WERI-Rb-1 (cell line): Measurements from ENCODE around the gene TCF3.

Experiments
- DNase-seq: peaks from one replicate; pipeline ENCODE4 v3.0.0-alpha.2; 2020
- H3K27ac ChIP-seq: fragments of 250-450 bp; sonication (Bioruptor Pico); 2 replicates; pipeline ENCODE4 v1.5.1; 2020; ENCODE audit warnings: mild to moderate bottlenecking, moderate library complexity
- H3K27me3 ChIP-seq: fragments of 250-450 bp; sonication (Bioruptor Pico); 2 replicates; pipeline ENCODE4 v1.5.1; 2021; ENCODE audit warnings: mild to moderate bottlenecking, low read depth, moderate library complexity; ENCODE audit not compliant: insufficient read depth, severe bottlenecking
- H3K36me3 ChIP-seq: fragments of 250-450 bp; sonication (Bioruptor Pico); 2 replicates; pipeline ENCODE4 v1.5.1; 2020; ENCODE audit warnings: mild to moderate bottlenecking, moderate library complexity
- H3K4me3 ChIP-seq: 2 replicates; pipeline ENCODE4 v1.5.1; 2011; ENCODE audit warnings: low read depth, mild to moderate bottlenecking, control low read depth, low read length
- H3K9me3 ChIP-seq: fragments of 250-450 bp; sonication (Bioruptor Pico); 2 replicates; pipeline ENCODE4 v1.5.1; 2021; ENCODE audit warnings: mild to moderate bottlenecking, moderate library complexity; ENCODE audit not compliant: severe bottlenecking
- TF ChIP-seq, protein P1 (sequence below): IDR thresholded peaks from 2 replicates; pipeline ENCODE4 v1.5.1; 2011; ENCODE audit warnings: low read depth, mild to moderate bottlenecking, control low read depth, inconsistent platforms, low read length

The TCF3 gene

GRCh38 chr19:1655131-1655981 lies 2.9 kb upstream of the TCF3 start:
- TF ChIP-seq, protein P1, sequence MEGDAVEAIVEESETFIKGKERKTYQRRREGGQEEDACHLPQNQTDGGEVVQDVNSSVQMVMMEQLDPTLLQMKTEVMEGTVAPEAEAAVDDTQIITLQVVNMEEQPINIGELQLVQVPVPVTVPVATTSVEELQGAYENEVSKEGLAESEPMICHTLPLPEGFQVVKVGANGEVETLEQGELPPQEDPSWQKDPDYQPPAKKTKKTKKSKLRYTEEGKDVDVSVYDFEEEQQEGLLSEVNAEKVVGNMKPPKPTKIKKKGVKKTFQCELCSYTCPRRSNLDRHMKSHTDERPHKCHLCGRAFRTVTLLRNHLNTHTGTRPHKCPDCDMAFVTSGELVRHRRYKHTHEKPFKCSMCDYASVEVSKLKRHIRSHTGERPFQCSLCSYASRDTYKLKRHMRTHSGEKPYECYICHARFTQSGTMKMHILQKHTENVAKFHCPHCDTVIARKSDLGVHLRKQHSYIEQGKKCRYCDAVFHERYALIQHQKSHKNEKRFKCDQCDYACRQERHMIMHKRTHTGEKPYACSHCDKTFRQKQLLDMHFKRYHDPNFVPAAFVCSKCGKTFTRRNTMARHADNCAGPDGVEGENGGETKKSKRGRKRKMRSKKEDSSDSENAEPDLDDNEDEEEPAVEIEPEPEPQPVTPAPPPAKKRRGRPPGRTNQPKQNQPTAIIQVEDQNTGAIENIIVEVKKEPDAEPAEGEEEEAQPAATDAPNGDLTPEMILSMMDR: no peak
- H3K9me3 ChIP-seq: no peaks in the 10 kb centered on the region
- H3K4me3 ChIP-seq: no peak overlapping the region
- H3K27me3 ChIP-seq: no peaks in the 10 kb centered on the region
- H3K36me3 ChIP-seq: peaks cover under 1% of the 10 kb centered on the region
- no peak for DNase-seq
- no peak overlapping the region for H3K27ac ChIP-seq

DNA sequence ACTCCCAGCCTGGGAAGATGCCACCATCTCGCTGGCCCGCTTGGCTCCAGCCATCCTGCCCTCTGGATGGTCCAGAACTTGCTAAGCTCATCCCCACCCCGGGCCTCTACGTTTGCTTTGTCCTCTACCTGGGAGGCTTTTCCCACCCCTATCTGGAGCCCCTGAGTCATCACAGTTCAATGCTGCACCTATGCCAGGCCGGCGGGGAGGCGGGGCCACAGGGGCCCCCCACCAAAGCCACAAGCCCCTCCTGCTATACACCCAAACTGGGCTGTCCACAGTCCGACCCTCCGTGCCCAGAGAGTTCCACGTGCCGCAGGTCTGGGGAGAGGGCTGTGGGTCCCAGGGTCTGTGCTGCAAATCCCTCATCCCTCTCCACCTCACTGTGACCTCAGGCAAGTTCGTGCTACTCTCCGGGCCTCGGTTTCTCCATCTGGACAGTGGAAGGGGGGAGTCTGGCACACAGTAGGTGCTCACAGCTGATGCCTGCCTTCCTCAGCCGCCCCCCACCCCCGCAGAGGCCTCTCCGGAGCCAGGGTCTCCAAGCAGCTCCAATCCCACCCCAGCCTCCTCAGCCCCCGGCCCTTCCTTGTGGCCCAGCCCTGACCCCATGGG lies 1.9 kb upstream of the TCF3 start:
- Histone ChIP-seq H3K27ac (no peak overlapping the region), H3K9me3 (no peaks in the 10 kb centered on the region)
- no peak for DNase-seq

GRCh38 chr19:1653300-1653628 lies 849 bp upstream of the TCF3 start:
- H3K9me3 ChIP-seq: no peaks in the 10 kb centered on the region
- H3K36me3 ChIP-seq: peaks cover 22% of the 10 kb centered on the region
- DNase-seq: no peak
- H3K4me3 ChIP-seq: peak overlapping the region; percentile 39
- TF ChIP-seq, protein P1: no peak
- peak overlapping the region; percentile 74 for H3K27ac ChIP-seq
- H3K27me3 ChIP-seq: no peaks in the 10 kb centered on the region

More for the DNA sequence above, 1.9 kb upstream of the TCF3 start:
- TF ChIP-seq, protein P1: no peak
- H3K36me3 ChIP-seq: peaks cover 11% of the 10 kb centered on the region
- no peaks in the 10 kb centered on the region for H3K27me3 ChIP-seq
- no peak overlapping the region for H3K4me3 ChIP-seq

DNA sequence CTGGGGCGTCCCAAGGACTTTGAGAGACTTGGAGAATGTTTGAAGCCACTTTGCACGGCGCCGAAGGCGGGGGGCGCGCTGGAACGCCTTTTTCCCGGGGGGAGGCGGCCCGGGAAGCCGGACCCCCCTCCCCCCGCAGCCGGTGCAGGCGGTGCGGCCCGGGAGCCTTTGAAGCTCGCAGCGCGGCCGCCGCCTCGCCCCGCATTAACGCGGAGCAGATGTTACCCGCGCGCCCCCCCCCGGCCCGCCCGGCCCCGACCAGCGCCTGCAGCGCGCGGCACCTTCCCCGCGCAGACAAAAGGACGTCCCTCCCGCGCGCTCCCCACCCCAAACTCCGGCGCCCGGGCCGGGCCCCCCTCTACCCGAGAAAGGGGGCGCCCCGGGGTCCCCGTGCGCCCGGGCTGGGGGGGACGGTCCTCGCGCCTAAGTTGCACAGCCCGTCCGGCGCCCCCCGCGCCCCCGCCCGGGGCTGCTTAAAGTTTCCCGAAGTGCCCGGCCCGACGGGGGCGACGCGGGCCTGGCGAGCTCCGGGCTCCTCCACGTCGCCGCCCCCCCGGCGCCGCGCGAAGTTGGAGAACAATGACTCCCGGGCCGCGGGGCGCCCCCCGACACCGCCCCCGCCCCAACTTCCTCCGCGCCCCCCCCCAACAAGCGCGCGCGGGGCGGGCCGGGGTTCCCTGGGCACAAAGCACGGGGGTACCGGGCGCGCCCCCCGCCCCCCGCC lies 685 bp downstream of the TCF3 start:
- no peaks in the 10 kb centered on the region for H3K27me3 ChIP-seq
- H3K27ac ChIP-seq: peak overlapping the region; percentile 99
- H3K9me3 ChIP-seq: no peaks in the 10 kb centered on the region
- H3K4me3 ChIP-seq: peak overlapping the region; percentile 84
- peaks cover 37% of the 10 kb centered on the region for H3K36me3 ChIP-seq
- TF ChIP-seq, protein P1: no peak
- peak; percentile 56 for DNase-seq

- TF ChIP-seq, protein P1: no peak
- Histone ChIP-seq H3K4me3 (peak overlapping the region; percentile 84), H3K27me3 (no peaks in the 10 kb centered on the region), H3K36me3 (peaks cover 45% of the 10 kb centered on the region), H3K27ac (peak overlapping the region; percentile 99), H3K9me3 (no peaks in the 10 kb centered on the region)
- DNase-seq: no peak
Observed at GRCh38 chr19:1650650-1651567, 1.5 kb downstream of the TCF3 start.
